GM12878 (cell line): Measurements from ENCODE around the gene ASXL2. TPM values are rescaled to one million over a fixed set of nuclear protein-coding genes. Genes with fewer than 3 reads are reported as not detected.
A peak's percentile ranks its signal among the peaks of the same experiment; 100 is the strongest.

ENCODE experiments used
- ATAC-seq: fragments of 200-7000 bp; cut with Tn5 transposase; 3 replicates; pipeline ENCODE4 v1.9.1; 2020; ENCODE audit warnings: mild to moderate bottlenecking, moderate library complexity
- BruUV-seq: library from RNA; stranded (reverse); fragments of 400-500 nt; replicated peaks from 2 replicates; lab custom pipeline; 2021; lab: Mats Ljungman, UMichigan
- CTCF ChIA-PET: fragments of 300-600 bp; sonication (Branson Sonifier 250); formaldehyde crosslinking; extraction: SDS; loops from one replicate; lab custom pipeline; 2021; ENCODE audit warnings: inconsistent platforms; lab: Yijun Ruan, JAX
- POLR2A ChIA-PET: fragments of 350-600 bp; formaldehyde crosslinking; extraction: SDS; loops from one replicate; lab custom pipeline; 2021; ENCODE audit warnings: inconsistent platforms; lab: Charles Lee
- RAD21 ChIA-PET: fragments of 300-600 bp; sonication (Branson Sonifier 250); formaldehyde crosslinking; loops from one replicate; lab custom pipeline; 2023; ENCODE audit warnings: antibody characterized with exemption; ENCODE audit not compliant: unreplicated experiment; lab: Charles Lee
- SMC1A ChIA-PET: fragments of 300-600 bp; sonication (Branson Sonifier 250); formaldehyde crosslinking; loops from one replicate; lab custom pipeline; 2023; ENCODE audit not compliant: unreplicated experiment, uncharacterized antibody; lab: Charles Lee
- DNase-seq: peaks from one replicate; pipeline ENCODE4 v3.0.0-alpha.2; 2011; ENCODE audit warnings: low read depth, low spot score
- FAIRE-seq: peaks from 3 replicates; lab custom pipeline; 2011; peaks lifted over from hg19 to GRCh38; lab: Jason Lieb, UNC
- H2AFZ ChIP-seq: 2 replicates; pipeline ENCODE4 v1.6.0; 2011; ENCODE audit warnings: low read depth, low read length, control low read depth; ENCODE audit not compliant: control insufficient read depth
- H3K27ac ChIP-seq: 2 replicates; pipeline ENCODE4 v1.5.1; 2011; ENCODE audit warnings: control low read depth; ENCODE audit not compliant: control insufficient read depth, insufficient read depth
- H3K27me3 ChIP-seq, 2 experiments: replicated peaks in 1 of 2; 2 replicates each; pipeline versions ENCODE4 v1.6.0 to v1.6.1; 2011; ENCODE audit warnings: low read length in 1 of 2; ENCODE audit not compliant: control insufficient read depth in 2 of 2, insufficient read depth in 2 of 2
- H3K36me3 ChIP-seq, 2 experiments: 2 replicates each; pipeline ENCODE4 v1.5.1; 2011; ENCODE audit warnings: low read length in 1 of 2; ENCODE audit not compliant: control insufficient read depth in 2 of 2, insufficient read depth in 2 of 2
- H3K4me1 ChIP-seq: 2 replicates; pipeline ENCODE4 v1.6.1; 2011; ENCODE audit warnings: mild to moderate bottlenecking, low read length, moderate library complexity, mixed read lengths; ENCODE audit not compliant: control insufficient read depth, insufficient read depth
- H3K4me2 ChIP-seq: 2 replicates; pipeline ENCODE4 v1.6.0; 2011; ENCODE audit warnings: control low read depth; ENCODE audit not compliant: control insufficient read depth, insufficient read depth
- H3K4me3 ChIP-seq: fragments of 200-600 bp; sonication (generic); 2 replicates; pipeline ENCODE4 v1.5.1; 2016
- H3K79me2 ChIP-seq: 2 replicates; pipeline ENCODE4 v1.6.0; 2011; ENCODE audit warnings: low read length; ENCODE audit not compliant: control insufficient read depth, insufficient read depth
- H3K9ac ChIP-seq: 2 replicates; pipeline ENCODE4 v1.8.0; 2011; ENCODE audit warnings: low read length, control low read depth, mixed read lengths; ENCODE audit not compliant: control insufficient read depth, insufficient read depth
- H3K9me3 ChIP-seq: replicated peaks from 3 replicates; pipeline ENCODE4 v1.5.1; 2011; ENCODE audit warnings: mild to moderate bottlenecking, low read length; ENCODE audit not compliant: control insufficient read depth, insufficient read depth
- H4K20me1 ChIP-seq: 2 replicates; pipeline ENCODE4 v1.6.0; 2011; ENCODE audit not compliant: control insufficient read depth, insufficient read depth
- HDAC2 ChIP-seq: fragments of 200-600 bp; sonication (generic); IDR thresholded peaks from 2 replicates; pipeline ENCODE4 v1.6.1; 2017
- LARP7 ChIP-seq: fragments of 450-650 bp; IDR thresholded peaks from 2 replicates; pipeline ENCODE4 v1.6.1; 2017; ENCODE audit warnings: mild to moderate bottlenecking
- PML ChIP-seq: IDR thresholded peaks from 2 replicates; pipeline ENCODE4 v1.6.1; 2012; ENCODE audit warnings: low read length, inconsistent platforms
- RAD21 ChIP-seq: IDR thresholded peaks from 2 replicates; pipeline ENCODE4 v1.6.1; 2011; ENCODE audit warnings: mild to moderate bottlenecking, low read depth, low read length, moderate library complexity; ENCODE audit not compliant: insufficient read depth
- RBBP5 ChIP-seq: fragments of 200-600 bp; sonication (generic); conservative IDR thresholded peaks from 2 replicates; pipeline ENCODE4 v1.6.1; 2016
- SMARCA5 ChIP-seq: fragments of 450-650 bp; IDR thresholded peaks from 2 replicates; pipeline ENCODE4 v1.6.1; 2017; ENCODE audit warnings: mild to moderate bottlenecking
- ZSCAN29 ChIP-seq: fragments of 450-650 bp; IDR thresholded peaks from 2 replicates; pipeline ENCODE4 v1.6.1; 2017; ENCODE audit warnings: mild to moderate bottlenecking, moderate library complexity
- WGBS: methylation state at CpG from one replicate; pipeline ENCODE4 v1.1.6; 2016; ENCODE audit warnings: low lambda C conversion rate; ENCODE audit not compliant: insufficient replicate concordance, insufficient coverage; ENCODE audit errors: missing lambda C conversion rate; 5-methylcytosine and 5-hydroxymethylcytosine counted together
- in situ Hi-C: fragments of 300-500 bp; cut with MboI; formaldehyde crosslinking; loops from 9 replicates; pipeline ENCODE4 v1.14.3; 2018; ENCODE audit warnings: mixed read lengths
- intact Hi-C: fragments of 100-400 bp; cut with micrococcal nuclease; formaldehyde crosslinking; loops from one replicate; pipeline ENCODE4 v1.14.2; 2022; ENCODE audit not compliant: unreplicated experiment
- polyA plus RNA-seq, 11 experiments: library from polyadenylated mRNA; depleted of rRNA in 4 of 11; unstranded in 6 of 11; stranded (reverse) in 5 of 11; fragments of >200 nt; fragmentation: Nextera tagmentation in 4 of 11; fragmentation: Illumina TruSeq in 1 of 11; extraction: Ambion mirVana in 4 of 11; extraction: Trizol in 1 of 11; gene quantifications; 1 replicate in 1 of 11; 2 replicates in 10 of 11; pipeline versions ENCODE4 v1.2.1 to v1.2.3, GENCODE V29; 2011 to 2016; ENCODE audit warnings: inconsistent platforms in 2 of 11, missing spikeins in 2 of 11, low read depth in 1 of 11
- total RNA-seq, 4 experiments: library from RNA; depleted of rRNA in 3 of 4; stranded (reverse); fragments of >200 nt in 3 of 4; fragmentation: Illumina TruSeq in 1 of 4; extraction: Trizol in 1 of 4; gene quantifications; 2 replicates each; pipeline versions ENCODE4 v1.2.1 to v1.2.3, GENCODE V29; 2013 to 2021
- TF ChIP-seq, protein P1 (sequence below): fragments of 450-650 bp; IDR thresholded peaks from 2 replicates; pipeline ENCODE4 v1.6.1; 2016; ENCODE audit warnings: mild to moderate bottlenecking, moderate library complexity, borderline replicate concordance
- TF ChIP-seq, protein P2 (sequence below): IDR thresholded peaks from 2 replicates; pipeline ENCODE4 v1.6.1; 2011; ENCODE audit warnings: borderline replicate concordance, low read depth, mild to moderate bottlenecking, moderate library complexity, mixed read lengths, low read length; ENCODE audit not compliant: insufficient read depth; ENCODE audit errors: extremely low read length
- TF ChIP-seq, protein P3 (sequence below): fragments of 450-650 bp; IDR thresholded peaks from 2 replicates; pipeline ENCODE4 v1.6.1; 2017; ENCODE audit warnings: mild to moderate bottlenecking, moderate library complexity
- TF ChIP-seq, protein P4 (sequence below): IDR thresholded peaks from 2 replicates; pipeline ENCODE4 v1.6.1; 2011; ENCODE audit warnings: low read depth, mild to moderate bottlenecking, low read length, moderate library complexity, borderline replicate concordance; ENCODE audit errors: extremely low read depth

ASXL2 gene
- total and polyA plus RNA-seq, 10 of the 15 experiments (the other 5 are each of a cell fraction or from before 2014, with no cell fraction given): 1.3 to 17.7 (median 5.5) TPM

DNA sequence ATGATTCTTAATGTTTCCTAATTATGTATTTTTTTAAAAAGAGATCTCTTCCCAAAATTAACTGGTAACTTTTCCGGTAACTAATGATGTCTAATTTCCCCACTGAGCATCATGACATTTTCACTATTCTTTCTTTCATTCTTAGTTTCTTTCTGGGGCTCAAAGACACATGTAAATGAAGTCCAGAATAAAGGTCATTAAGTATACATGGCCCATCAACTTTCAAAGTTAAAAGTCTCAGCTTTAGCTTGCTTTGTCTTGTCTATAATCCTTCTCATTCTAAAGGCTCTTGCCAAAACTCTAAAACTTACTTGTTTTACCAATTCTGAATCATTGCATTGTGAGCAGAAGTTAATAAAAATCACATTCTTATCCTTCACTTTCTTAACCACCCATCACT lies 53.6 kb downstream of the ASXL2 start (continued):
- TF ChIP-seq, protein P1, sequence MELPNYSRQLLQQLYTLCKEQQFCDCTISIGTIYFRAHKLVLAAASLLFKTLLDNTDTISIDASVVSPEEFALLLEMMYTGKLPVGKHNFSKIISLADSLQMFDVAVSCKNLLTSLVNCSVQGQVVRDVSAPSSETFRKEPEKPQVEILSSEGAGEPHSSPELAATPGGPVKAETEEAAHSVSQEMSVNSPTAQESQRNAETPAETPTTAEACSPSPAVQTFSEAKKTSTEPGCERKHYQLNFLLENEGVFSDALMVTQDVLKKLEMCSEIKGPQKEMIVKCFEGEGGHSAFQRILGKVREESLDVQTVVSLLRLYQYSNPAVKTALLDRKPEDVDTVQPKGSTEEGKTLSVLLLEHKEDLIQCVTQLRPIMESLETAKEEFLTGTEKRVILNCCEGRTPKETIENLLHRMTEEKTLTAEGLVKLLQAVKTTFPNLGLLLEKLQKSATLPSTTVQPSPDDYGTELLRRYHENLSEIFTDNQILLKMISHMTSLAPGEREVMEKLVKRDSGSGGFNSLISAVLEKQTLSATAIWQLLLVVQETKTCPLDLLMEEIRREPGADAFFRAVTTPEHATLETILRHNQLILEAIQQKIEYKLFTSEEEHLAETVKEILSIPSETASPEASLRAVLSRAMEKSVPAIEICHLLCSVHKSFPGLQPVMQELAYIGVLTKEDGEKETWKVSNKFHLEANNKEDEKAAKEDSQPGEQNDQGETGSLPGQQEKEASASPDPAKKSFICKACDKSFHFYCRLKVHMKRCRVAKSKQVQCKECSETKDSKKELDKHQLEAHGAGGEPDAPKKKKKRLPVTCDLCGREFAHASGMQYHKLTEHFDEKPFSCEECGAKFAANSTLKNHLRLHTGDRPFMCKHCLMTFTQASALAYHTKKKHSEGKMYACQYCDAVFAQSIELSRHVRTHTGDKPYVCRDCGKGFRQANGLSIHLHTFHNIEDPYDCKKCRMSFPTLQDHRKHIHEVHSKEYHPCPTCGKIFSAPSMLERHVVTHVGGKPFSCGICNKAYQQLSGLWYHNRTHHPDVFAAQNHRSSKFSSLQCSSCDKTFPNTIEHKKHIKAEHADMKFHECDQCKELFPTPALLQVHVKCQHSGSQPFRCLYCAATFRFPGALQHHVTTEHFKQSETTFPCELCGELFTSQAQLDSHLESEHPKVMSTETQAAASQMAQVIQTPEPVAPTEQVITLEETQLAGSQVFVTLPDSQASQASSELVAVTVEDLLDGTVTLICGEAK: no peak
- TF ChIP-seq HDAC2: no peak
- TF ChIP-seq RAD21: no peak
- no peak for TF ChIP-seq SMARCA5

DNA sequence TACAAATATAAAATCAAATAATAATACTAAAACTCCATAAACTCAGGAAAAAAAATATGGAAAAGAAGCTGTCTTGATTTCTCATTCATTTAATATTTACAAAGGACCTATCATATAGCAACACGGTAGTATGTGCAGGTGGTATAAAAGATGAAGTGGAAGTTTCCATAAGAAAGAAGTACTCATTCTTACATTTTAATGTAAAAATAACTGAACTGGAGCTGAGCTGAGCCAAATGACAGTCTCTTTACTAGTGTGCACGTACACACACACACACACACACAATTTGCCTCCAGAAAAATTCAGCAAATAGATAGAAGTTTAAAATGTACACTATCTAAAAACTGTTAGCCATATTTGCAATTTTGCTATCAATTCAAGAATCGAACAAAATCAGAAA lies 54.1 kb downstream of the ASXL2 start:
- ATAC-seq (peak; percentile 37), FAIRE-seq (no peak), DNase-seq (no peak)
- WGBS: 18% methylated on average over 3 of the region's 3 CpGs
- Histone ChIP-seq H3K9me3 (no peaks in the 10 kb centered on the region), H3K27ac (no peak overlapping the region), H3K9ac (no peak overlapping the region), H3K4me2 (peak overlapping the region; percentile 35; the same call in 1 of the 2 replicates), H4K20me1 (no peaks in the 10 kb centered on the region), H3K4me3 (no peak overlapping the region), H2AFZ (no peak overlapping the region), H3K79me2 (no peaks in the 10 kb centered on the region), H3K27me3 (no peaks in the 10 kb centered on the region), H3K36me3 (no peaks in the 10 kb centered on the region; a peak in 1 of 4 replicates), H3K4me1 (peaks cover 3% of the 10 kb centered on the region)
- ChIA-PET POLR2A (interaction anchor here (0.6 kb wide), 1 partner anchor 97 kb away, joined by 4 read pairs; no protein-coding TSS in a partner anchor), SMC1A (interaction anchor here (0.8 to 2.0 kb wide), 9 partner anchors 9 to 125 kb away, joined by 3 to 10 read pairs (median 3); no protein-coding TSS in a partner anchor), RAD21 (interaction anchor here (0.7 kb wide), 1 partner anchor 37 kb away, joined by 3 read pairs; no protein-coding TSS in a partner anchor), CTCF (interaction anchor here (5.9 kb wide), 1 partner anchor 28 kb away, joined by 24 read pairs; no protein-coding TSS in a partner anchor)
- no TSS peak for BruUV-seq
- in situ Hi-C loops (no loop called here), intact Hi-C loops (no loop called here)
- TF ChIP-seq PML: no peak
- no peak for TF ChIP-seq ZSCAN29
- TF ChIP-seq, protein P2, sequence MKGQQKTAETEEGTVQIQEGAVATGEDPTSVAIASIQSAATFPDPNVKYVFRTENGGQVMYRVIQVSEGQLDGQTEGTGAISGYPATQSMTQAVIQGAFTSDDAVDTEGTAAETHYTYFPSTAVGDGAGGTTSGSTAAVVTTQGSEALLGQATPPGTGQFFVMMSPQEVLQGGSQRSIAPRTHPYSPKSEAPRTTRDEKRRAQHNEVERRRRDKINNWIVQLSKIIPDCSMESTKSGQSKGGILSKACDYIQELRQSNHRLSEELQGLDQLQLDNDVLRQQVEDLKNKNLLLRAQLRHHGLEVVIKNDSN: no peak
- TF ChIP-seq, protein P3, sequence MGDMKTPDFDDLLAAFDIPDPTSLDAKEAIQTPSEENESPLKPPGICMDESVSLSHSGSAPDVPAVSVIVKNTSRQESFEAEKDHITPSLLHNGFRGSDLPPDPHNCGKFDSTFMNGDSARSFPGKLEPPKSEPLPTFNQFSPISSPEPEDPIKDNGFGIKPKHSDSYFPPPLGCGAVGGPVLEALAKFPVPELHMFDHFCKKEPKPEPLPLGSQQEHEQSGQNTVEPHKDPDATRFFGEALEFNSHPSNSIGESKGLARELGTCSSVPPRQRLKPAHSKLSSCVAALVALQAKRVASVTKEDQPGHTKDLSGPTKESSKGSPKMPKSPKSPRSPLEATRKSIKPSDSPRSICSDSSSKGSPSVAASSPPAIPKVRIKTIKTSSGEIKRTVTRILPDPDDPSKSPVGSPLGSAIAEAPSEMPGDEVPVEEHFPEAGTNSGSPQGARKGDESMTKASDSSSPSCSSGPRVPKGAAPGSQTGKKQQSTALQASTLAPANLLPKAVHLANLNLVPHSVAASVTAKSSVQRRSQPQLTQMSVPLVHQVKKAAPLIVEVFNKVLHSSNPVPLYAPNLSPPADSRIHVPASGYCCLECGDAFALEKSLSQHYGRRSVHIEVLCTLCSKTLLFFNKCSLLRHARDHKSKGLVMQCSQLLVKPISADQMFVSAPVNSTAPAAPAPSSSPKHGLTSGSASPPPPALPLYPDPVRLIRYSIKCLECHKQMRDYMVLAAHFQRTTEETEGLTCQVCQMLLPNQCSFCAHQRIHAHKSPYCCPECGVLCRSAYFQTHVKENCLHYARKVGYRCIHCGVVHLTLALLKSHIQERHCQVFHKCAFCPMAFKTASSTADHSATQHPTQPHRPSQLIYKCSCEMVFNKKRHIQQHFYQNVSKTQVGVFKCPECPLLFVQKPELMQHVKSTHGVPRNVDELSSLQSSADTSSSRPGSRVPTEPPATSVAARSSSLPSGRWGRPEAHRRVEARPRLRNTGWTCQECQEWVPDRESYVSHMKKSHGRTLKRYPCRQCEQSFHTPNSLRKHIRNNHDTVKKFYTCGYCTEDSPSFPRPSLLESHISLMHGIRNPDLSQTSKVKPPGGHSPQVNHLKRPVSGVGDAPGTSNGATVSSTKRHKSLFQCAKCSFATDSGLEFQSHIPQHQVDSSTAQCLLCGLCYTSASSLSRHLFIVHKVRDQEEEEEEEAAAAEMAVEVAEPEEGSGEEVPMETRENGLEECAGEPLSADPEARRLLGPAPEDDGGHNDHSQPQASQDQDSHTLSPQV: no peak
- no peak for TF ChIP-seq LARP7
- no peak for TF ChIP-seq RBBP5
- TF ChIP-seq, protein P4, sequence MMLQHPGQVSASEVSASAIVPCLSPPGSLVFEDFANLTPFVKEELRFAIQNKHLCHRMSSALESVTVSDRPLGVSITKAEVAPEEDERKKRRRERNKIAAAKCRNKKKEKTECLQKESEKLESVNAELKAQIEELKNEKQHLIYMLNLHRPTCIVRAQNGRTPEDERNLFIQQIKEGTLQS: no peak
